ENCODE data around the gene PACRG. TPM values are rescaled to one million over a fixed set of nuclear protein-coding genes. Genes with fewer than 3 reads are reported as not detected.

The PACRG gene
- total and polyA plus RNA-seq, 2 of the 8 experiments (the other 6 are each of a cell fraction or from before 2014, with no cell fraction given): 0.44 to 0.54 TPM

DNA sequence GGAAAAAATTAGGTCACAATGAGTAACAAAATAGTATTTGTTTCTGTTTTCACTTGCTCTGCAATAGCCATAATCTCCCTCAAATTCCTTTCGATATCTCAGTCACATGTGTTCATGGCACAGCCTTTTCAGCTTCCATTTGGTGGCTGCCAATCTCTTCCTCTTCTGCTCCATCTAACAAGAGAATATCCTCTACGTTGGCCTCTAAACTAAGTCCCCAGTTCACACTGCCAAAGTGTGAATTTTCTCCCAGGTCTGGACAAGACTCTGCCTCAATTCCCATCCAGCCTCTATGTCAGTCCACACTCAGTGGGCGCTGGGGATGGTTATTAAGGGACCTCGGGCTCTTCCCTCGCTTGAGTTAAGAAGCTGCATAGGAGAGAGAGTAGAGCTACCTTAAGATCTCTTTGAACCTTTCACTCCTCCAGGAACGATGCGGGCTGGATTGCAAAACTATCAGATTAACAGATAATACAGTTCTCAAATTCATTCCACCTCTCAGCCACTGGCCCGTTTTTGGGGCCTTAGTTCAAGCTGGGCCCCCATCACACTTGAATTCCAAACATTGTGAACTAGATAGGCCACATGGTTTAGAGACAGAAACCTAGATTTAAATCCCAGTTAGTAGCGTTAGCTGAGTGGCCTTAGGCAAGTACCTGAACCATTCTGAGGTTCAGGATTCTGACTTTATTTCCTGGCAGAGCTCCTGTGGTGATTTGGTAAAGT, 436.6 kb downstream of the PACRG start:
- Histone ChIP-seq H3K4me3 (ENCODE audit: extremely low read depth in 1 of 4, insufficient read depth in 2 of 4, low read depth in 3 of 4, low read length in 4 of 4) (no peak overlapping the region), H3K23ac (ENCODE audit: insufficient read length) (no peak overlapping the region), H2AK5ac (ENCODE audit: low read depth, low read length) (no peak overlapping the region; the same call in 1 of the 2 replicates), H4K8ac (ENCODE audit: extremely low read depth, insufficient read depth, low read length) (no peak overlapping the region), H3K79me2 (ENCODE audit: control insufficient read depth in 1 of 2, insufficient read depth in 2 of 2, low read length in 2 of 2) (no peaks in the 10 kb centered on the region), H3K9me3 (ENCODE audit: insufficient read depth in 2 of 2, low read depth in 1 of 2, low read length in 1 of 2) (no peaks in the 10 kb centered on the region), H3K27me3 (replicated peaks in 1 of 4; ENCODE audit: control insufficient read depth in 3 of 4, extremely low read depth in 1 of 4, insufficient read depth in 3 of 4, low read length in 3 of 4) (no peaks in the 10 kb centered on the region), H2BK120ac (replicated peaks; ENCODE audit: low read depth, low read length) (peak overlapping the region; percentile 21), H3K4me1 (replicated peaks in 1 of 4; ENCODE audit: control insufficient read depth in 3 of 4, insufficient read depth in 4 of 4, low read length in 3 of 4) (no peaks in the 10 kb centered on the region), H3K4me2 (ENCODE audit: insufficient read depth in 1 of 2, low read depth in 2 of 2, low read length in 2 of 2) (no peak overlapping the region), H3K18ac (ENCODE audit: extremely low read depth, low read length) (no peak overlapping the region), H2BK15ac (ENCODE audit: low read length) (no peak overlapping the region), H3K36me3 (ENCODE audit: control insufficient read depth in 2 of 4, insufficient read depth in 4 of 4, low read length in 3 of 4) (no peaks in the 10 kb centered on the region), H2BK5ac (ENCODE audit: low read depth, low read length) (no peak overlapping the region), H4K5ac (ENCODE audit: insufficient read length, low read depth, low read length) (no peak overlapping the region), H2AFZ (ENCODE audit: low read length) (no peak overlapping the region), H3K14ac (ENCODE audit: insufficient read length) (no peak overlapping the region), H3K79me1 (ENCODE audit: low read depth, low read length) (no peaks in the 10 kb centered on the region), H3K23me2 (ENCODE audit: low read depth, low read length) (no peaks in the 10 kb centered on the region), H3K56ac (replicated peaks; ENCODE audit: insufficient read length, low read depth, low read length) (peak overlapping the region; percentile 39), H2BK20ac (ENCODE audit: low read length) (no peak overlapping the region), H3K27ac (ENCODE audit: low read depth, low read length) (no peak overlapping the region), H4K20me1 (replicated peaks in 1 of 2; ENCODE audit: control insufficient read depth in 1 of 2, insufficient read depth in 2 of 2, low read length in 2 of 2) (no peaks in the 10 kb centered on the region), H3K9ac (replicated peaks in 1 of 4; ENCODE audit: extremely low read depth in 1 of 4, low read depth in 3 of 4, low read length in 3 of 4) (no peak overlapping the region), H3K4ac (replicated peaks; ENCODE audit: insufficient read length, low read depth, low read length) (no peak overlapping the region), H4K91ac (replicated peaks; ENCODE audit: insufficient read length, low read length) (no peak overlapping the region), H2BK12ac (ENCODE audit: low read depth, low read length) (no peak overlapping the region)
- no peak for FAIRE-seq
- 84% methylated on average over 9 of the region's 9 CpGs; no CpG with 5 or more reads in 1 of the 2 experiments for WGBS, 2 experiments (ENCODE audit: extremely low coverage in 1 of 2, insufficient coverage in 1 of 2, insufficient read length in 1 of 2, insufficient replicate concordance in 2 of 2, low coverage in 1 of 2, low lambda C conversion rate in 2 of 2, missing lambda C conversion rate in 1 of 2)
- POLR2A ChIA-PET (ENCODE audit: partially characterized antibody): no interaction called here
- no peak for DNase-seq (ENCODE audit: low read depth in 1 of 2, low spot score in 2 of 2)
- TF ChIP-seq TCF12 (IDR thresholded peaks at IDR 0.05; ENCODE audit: low read depth, low read length): no peak
- no peak for TF ChIP-seq TEAD4 (IDR thresholded peaks at IDR 0.05; ENCODE audit: low read depth, low read length)
- no peak for TF ChIP-seq EZH2 (IDR thresholded peaks at IDR 0.05; ENCODE audit: low read depth, low read length, severe bottlenecking)
- no peak for TF ChIP-seq CREB1 (IDR thresholded peaks at IDR 0.05)
- CTCF ChIA-PET (ENCODE audit: partially characterized antibody): interaction anchor here (1.0 to 1.2 kb wide), 3 partner anchors 16 to 256 kb away, joined by 3 read pairs; no protein-coding TSS in a partner anchor
